HCT116 (cell line): ENCODE results near the gene IL17B. TPM values are rescaled to one million over a fixed set of nuclear protein-coding genes. Genes with fewer than 3 reads are reported as not detected.

Source experiments
- ATAC-seq: fragments of 200-7000 bp; cut with Tn5 transposase; 2 replicates; pipeline ENCODE4 v1.9.1; 2020; ENCODE audit warnings: mild to moderate bottlenecking, moderate library complexity
- BruUV-seq: library from RNA; stranded (reverse); fragments of 400-500 nt; replicated peaks from 2 replicates; lab custom pipeline; 2021; lab: Mats Ljungman, UMichigan
- CTCF ChIA-PET: fragments of 300-600 bp; sonication (Branson Sonifier 250); formaldehyde crosslinking; loops from one replicate; lab custom pipeline; 2021; ENCODE audit warnings: antibody characterized with exemption; lab: Charles Lee
- POLR2A ChIA-PET: fragments of 300-600, 350-600 bp; sonication (Branson Sonifier 250); formaldehyde crosslinking; loops from one replicate; lab custom pipeline; 2021; ENCODE audit warnings: antibody characterized with exemption; lab: Charles Lee
- RAD21 ChIA-PET, 2 experiments: fragments of 300-600 bp; sonication (Branson Sonifier 250); formaldehyde crosslinking; loops; one replicate each; lab custom pipeline; 2023; ENCODE audit warnings: low total read pairs in 2 of 2; ENCODE audit not compliant: uncharacterized antibody in 2 of 2, unreplicated experiment in 2 of 2, low non-redundant PET in 1 of 2; lab: Charles Lee
- DNase-seq: peaks from one replicate; pipeline ENCODE4 v3.0.0-alpha.2; 2010; ENCODE audit warnings: low read depth, low spot score
- H2AFZ ChIP-seq: fragments of 200-600 bp; shearing (Covaris generic), sonication (generic); 2 replicates; pipeline ENCODE4 v1.6.1; 2017; ENCODE audit warnings: low read depth, mixed run types, mixed read lengths, antibody characterized with exemption, low read length; ENCODE audit not compliant: poor library complexity, severe bottlenecking
- H3K27ac ChIP-seq: 2 replicates; pipeline ENCODE4 v1.5.1; 2012; ENCODE audit warnings: low read depth, low read length
- H3K27me3 ChIP-seq: fragments of 200-600 bp; sonication (generic); 2 replicates; pipeline ENCODE4 v1.6.1; 2016; ENCODE audit warnings: mixed run types, low read length, mixed read lengths; ENCODE audit not compliant: insufficient read depth
- H3K36me3 ChIP-seq, 2 experiments: fragments of 200-500 bp in 1 of 2; fragments of 200-600 bp in 1 of 2; sonication (Bioruptor generic) in 1 of 2; sonication (generic) in 1 of 2; 2 replicates each; pipeline versions ENCODE4 v1.5.1 to v1.6.1; 2014 to 2016; ENCODE audit warnings: low read length in 2 of 2, inconsistent platforms in 1 of 2, mixed read lengths in 1 of 2, mixed run types in 1 of 2; ENCODE audit not compliant: insufficient read depth in 2 of 2, control insufficient read depth in 1 of 2
- H3K4me1 ChIP-seq, 2 experiments: fragments of 200-600 bp in 1 of 2; sonication (generic) in 1 of 2; 2 replicates each; pipeline versions ENCODE4 v1.5.1 to v1.6.1; 2012 to 2017; ENCODE audit warnings: low read length in 2 of 2, inconsistent platforms in 1 of 2, mild to moderate bottlenecking in 1 of 2, mixed read lengths in 1 of 2, mixed run types in 1 of 2, moderate library complexity in 1 of 2; ENCODE audit not compliant: insufficient read depth in 2 of 2, control insufficient read depth in 1 of 2
- H3K4me2 ChIP-seq: fragments of 200-600 bp; sonication (generic); 2 replicates; pipeline ENCODE4 v1.6.1; 2017; ENCODE audit warnings: mixed run types, low read length, mixed read lengths
- H3K4me3 ChIP-seq, 2 experiments: fragments of 200-600 bp in 1 of 2; sonication (generic) in 1 of 2; replicated peaks in 1 of 2; 2 replicates each; pipeline ENCODE4 v1.5.1; 2011 to 2016; ENCODE audit warnings: low read length in 2 of 2, control low read depth in 1 of 2, low read depth in 1 of 2, mild to moderate bottlenecking in 1 of 2, mixed read lengths in 1 of 2, mixed run types in 1 of 2
- H3K79me2 ChIP-seq: fragments of 200-600 bp; sonication (generic); 2 replicates; pipeline ENCODE4 v1.6.1; 2017; ENCODE audit warnings: mild to moderate bottlenecking, mixed run types, low read length, moderate library complexity, mixed read lengths; ENCODE audit not compliant: insufficient read depth
- H3K9ac ChIP-seq: fragments of 200-600 bp; sonication (generic); 2 replicates; pipeline ENCODE4 v1.6.1; 2016; ENCODE audit warnings: low read length, mixed read lengths
- H3K9me2 ChIP-seq: fragments of 200-600 bp; sonication (generic), shearing (Covaris generic); 2 replicates; pipeline ENCODE4 v1.6.1; 2017; ENCODE audit warnings: mixed run types, mild to moderate bottlenecking, moderate library complexity; ENCODE audit not compliant: insufficient read depth
- H3K9me3 ChIP-seq, 2 experiments: fragments of 200-500 bp in 1 of 2; fragments of 200-600 bp in 1 of 2; sonication (Bioruptor generic) in 1 of 2; sonication (generic) in 1 of 2; 2 replicates each; pipeline ENCODE4 v1.6.1; 2014 to 2017; ENCODE audit warnings: low read length in 2 of 2, mixed read lengths in 2 of 2, inconsistent platforms in 1 of 2, low read depth in 1 of 2, mild to moderate bottlenecking in 1 of 2, mixed run types in 1 of 2, moderate library complexity in 1 of 2; ENCODE audit not compliant: control insufficient read depth in 1 of 2, insufficient read depth in 1 of 2
- H4K20me1 ChIP-seq: fragments of 200-600 bp; sonication (generic), shearing (Covaris generic); 2 replicates; pipeline ENCODE4 v1.6.1; 2017; ENCODE audit warnings: mixed run types, mild to moderate bottlenecking, moderate library complexity; ENCODE audit not compliant: insufficient read depth
- CTCF ChIP-seq, 3 experiments: fragments of 200-600 bp in 1 of 3; sonication (generic) in 1 of 3; IDR thresholded peaks in 2 of 3; conservative IDR thresholded peaks in 1 of 3; 2 replicates each; pipeline ENCODE4 v1.5.1; 2012 to 2017; ENCODE audit warnings: low read depth in 2 of 3, low read length in 2 of 3, antibody characterized with exemption in 1 of 3, borderline replicate concordance in 1 of 3, control low read depth in 1 of 3, mild to moderate bottlenecking in 1 of 3, mixed read lengths in 1 of 3, mixed run types in 1 of 3, moderate library complexity in 1 of 3; ENCODE audit not compliant: insufficient read depth in 1 of 3
- EGR1 ChIP-seq: IDR thresholded peaks from 2 replicates; pipeline ENCODE4 v1.6.1; 2012; ENCODE audit warnings: low read depth
- EZH2 ChIP-seq: fragments of 200-600 bp; sonication (generic); IDR thresholded peaks from 2 replicates; pipeline ENCODE4 v1.6.1; 2017; ENCODE audit warnings: antibody characterized with exemption, mixed run types
- JUND ChIP-seq: IDR thresholded peaks from 2 replicates; pipeline ENCODE4 v1.6.1; 2012
- POLR2A ChIP-seq: IDR thresholded peaks from 2 replicates; pipeline ENCODE4 v1.7.0; 2011; ENCODE audit warnings: borderline replicate concordance; ENCODE audit not compliant: insufficient read depth, insufficient read length; ENCODE audit errors: extremely low read depth
- ZBTB33 ChIP-seq: IDR thresholded peaks from 2 replicates; pipeline ENCODE4 v1.6.1; 2011; ENCODE audit warnings: mild to moderate bottlenecking, low read length, moderate library complexity; ENCODE audit not compliant: insufficient replicate concordance; ENCODE audit errors: extremely low read depth
- intact Hi-C: fragments of 100-400 bp; cut with micrococcal nuclease; formaldehyde crosslinking; loops from 2 replicates; pipeline ENCODE4 v1.10.0; 2022
- total RNA-seq: library from RNA; stranded (reverse); gene quantifications from one replicate; pipeline ENCODE4 v1.2.1, GENCODE V29; 2021; ENCODE audit not compliant: unreplicated experiment

Gene IL17B
- total RNA-seq, 1 experiment from 2014 or later, result 0.81 TPM

- TF ChIP-seq JUND (no peak), EZH2 (no peak), CTCF (IDR thresholded peaks at IDR 0.05 in 2 of 3, conservative IDR thresholded peaks at IDR 0.05 in 1 of 3; ENCODE audit: borderline replicate concordance in 1 of 3, insufficient read depth in 1 of 3, low read depth in 2 of 3, low read length in 2 of 3) (no peak), POLR2A (no peak), EGR1 (no peak), ZBTB33 (no peak)
- POLR2A ChIA-PET, result no interaction called here
- CTCF ChIA-PET, result interaction anchor here (0.6 to 3.7 kb wide), 17 partner anchors 8 to 246 kb away, joined by 3 to 22 read pairs (median 4); partner anchors contain the start of gene PCYOX1L
Observed at GRCh38 chr5:149372076-149372795, 6.9 kb downstream of the IL17B start.

More at GRCh38 chr5:149372076-149372795, 6.9 kb downstream of the IL17B start:
- Histone ChIP-seq H2AFZ (no peak overlapping the region), H3K4me1 (peaks cover 4 to 7% of the 10 kb centered on the region in 2 experiments; a peak in 3 of 4 replicates), H4K20me1 (no peaks in the 10 kb centered on the region), H3K9me3 (no peaks in the 10 kb centered on the region), H3K9me2 (no peaks in the 10 kb centered on the region), H3K27ac (no peak overlapping the region), H3K36me3 (no peaks in the 10 kb centered on the region), H3K9ac (no peak overlapping the region), H3K4me3 (no peak overlapping the region), H3K4me2 (no peak overlapping the region), H3K27me3 (no peaks in the 10 kb centered on the region), H3K79me2 (no peaks in the 10 kb centered on the region)
- intact Hi-C loops, result no loop called here
- RAD21 ChIA-PET, result interaction anchor here in 1 of 2 experiments (1.3 kb wide), 1 partner anchor 55 kb away, joined by 5 read pairs; no protein-coding TSS in a partner anchor
- BruUV-seq, result no TSS peak
- ATAC-seq (no peak), DNase-seq (no peak)
